ENCODE results near the gene NKG7. TPM values are rescaled to one million over a fixed set of nuclear protein-coding genes. Genes with fewer than 3 reads are reported as not detected.

Gene NKG7
- total and polyA plus RNA-seq, 2 of the 13 experiments (the other 11 are each of a cell fraction or from before 2014, with no cell fraction given): 0.40 TPM; not detected in 1

- no peak for TF ChIP-seq ZNF317 (CRISPR knock-in tag; IDR thresholded peaks at IDR 0.05)
- TF ChIP-seq ZNF274 (CRISPR knock-in tag; IDR thresholded peaks at IDR 0.05): peak; percentile 84
- 0 out of 2 replicates have a peak, but pooled peaks have one; percentile 41 for TF ChIP-seq HIVEP1 (CRISPR knock-in tag; IDR thresholded peaks at IDR 0.05)
- no peak for TF ChIP-seq ZNF329 (CRISPR knock-in tag; IDR thresholded peaks at IDR 0.05; ENCODE audit: low read depth)
- TF ChIP-seq ZNF292 (CRISPR knock-in tag; IDR thresholded peaks at IDR 0.05; ENCODE audit: borderline replicate concordance, low read depth): no peak
- no peak for TF ChIP-seq NBN (conservative IDR thresholded peaks at IDR 0.05)
- TF ChIP-seq SOX13 (IDR thresholded peaks at IDR 0.05): no peak
- TF ChIP-seq SOX13 (CRISPR knock-in tag; conservative IDR thresholded peaks at IDR 0.05 in 1 of 2, IDR thresholded peaks at IDR 0.05 in 1 of 2): no peak; a peak in 1 of 4 replicates
- TF ChIP-seq RBM22 (optimal IDR thresholded peaks at IDR 0.05; ENCODE audit: low read length): no peak
- TF ChIP-seq ZFP36 (IDR thresholded peaks at IDR 0.05; ENCODE audit: borderline replicate concordance, low read depth, low read length, partially characterized antibody): no peak
- 0 out of 2 replicates have a peak, but pooled peaks have one; percentile 24 for TF ChIP-seq ZNF331 (CRISPR knock-in tag; IDR thresholded peaks at IDR 0.05)
- TF ChIP-seq PRDM4 (CRISPR knock-in tag; IDR thresholded peaks at IDR 0.05; ENCODE audit: borderline replicate concordance): no peak
- TF ChIP-seq ZNF496 (CRISPR knock-in tag; IDR thresholded peaks at IDR 0.05; ENCODE audit: insufficient replicate concordance): no peak
- TF ChIP-seq ZNF263 (CRISPR knock-in tag; IDR thresholded peaks at IDR 0.05): 0 out of 2 replicates have a peak, but pooled peaks have one; percentile 22
- TF ChIP-seq ZNF580 (CRISPR knock-in tag; IDR thresholded peaks at IDR 0.05; ENCODE audit: borderline replicate concordance, low read depth): peak; percentile 22; the same call in 1 of the 2 replicates
- TF ChIP-seq CAMTA2 (CRISPR knock-in tag; IDR thresholded peaks at IDR 0.05; ENCODE audit: borderline replicate concordance): no peak
- peak; percentile 67; the same call in 1 of the 2 replicates for TF ChIP-seq MYPOP (CRISPR knock-in tag; IDR thresholded peaks at IDR 0.05)
- TF ChIP-seq MEF2D (CRISPR knock-in tag; IDR thresholded peaks at IDR 0.05): no peak
- peak; percentile 78; the same call in 1 of the 2 replicates for TF ChIP-seq SSRP1 (CRISPR knock-in tag; IDR thresholded peaks at IDR 0.05)
- TF ChIP-seq ZNF75D (CRISPR knock-in tag; IDR thresholded peaks at IDR 0.05; ENCODE audit: borderline replicate concordance): no peak
- TF ChIP-seq ZFP36L2 (CRISPR knock-in tag; IDR thresholded peaks at IDR 0.05): no peak
- TF ChIP-seq FOXJ3 (CRISPR knock-in tag; IDR thresholded peaks at IDR 0.05; ENCODE audit: borderline replicate concordance): no peak
- no peak; the same call in none of the 2 replicates for TF ChIP-seq SALL2 (CRISPR knock-in tag; IDR thresholded peaks at IDR 0.05)
- TF ChIP-seq GMEB2 (CRISPR knock-in tag; IDR thresholded peaks at IDR 0.05; ENCODE audit: low read depth): no peak
- TF ChIP-seq ZBTB1 (CRISPR knock-in tag; IDR thresholded peaks at IDR 0.05; ENCODE audit: borderline replicate concordance): no peak
- 0 out of 2 replicates have a peak, but pooled peaks have one; percentile 12 for TF ChIP-seq TARDBP (CRISPR knock-in tag; IDR thresholded peaks at IDR 0.05)
These were observed 18.2 kb downstream of the NKG7 start (continued) for GRCh38 chr19:51354103-51354741.

Data from HepG2 (cell line).